Activated CD8-positive, alpha-beta T cell treated with anti-CD3 and anti-CD28 coated beads for 36 hours (primary cell): ENCODE results near the gene DGCR2. TPM values are rescaled to one million over a fixed set of nuclear protein-coding genes. Genes with fewer than 3 reads are reported as not detected.
A peak's percentile ranks its signal among the peaks of the same experiment; 100 is the strongest.

Experiments used
- ATAC-seq: fragments of 200-7000 bp; cut with Tn5 transposase; one replicate; pipeline ENCODE4 v1.10.0; 2021; ENCODE audit warnings: mild to moderate bottlenecking, moderate library complexity
- CTCF ChIA-PET: fragments of 350-600 bp; sonication (Branson Sonifier 250); formaldehyde crosslinking; loops from one replicate; lab custom pipeline; 2021; ENCODE audit warnings: antibody characterized with exemption; lab: Charles Lee
- POLR2A ChIA-PET: fragments of 350-600 bp; sonication (Branson Sonifier 250); formaldehyde crosslinking; loops from one replicate; lab custom pipeline; 2021; ENCODE audit warnings: antibody characterized with exemption; lab: Charles Lee
- DNase-seq: peaks from one replicate; pipeline ENCODE4 v3.0.0-alpha.2; 2020
- H3K27ac Mint-ChIP-seq: one replicate; pipeline ENCODE4 v1.8.0; 2021; ENCODE audit warnings: mild to moderate bottlenecking, mixed read lengths
- H3K27me3 Mint-ChIP-seq: one replicate; pipeline ENCODE4 v1.8.0; 2021; ENCODE audit warnings: mixed read lengths
- H3K36me3 Mint-ChIP-seq: one replicate; pipeline ENCODE4 v1.8.0; 2021; ENCODE audit warnings: low read depth, mixed read lengths
- H3K4me1 Mint-ChIP-seq: one replicate; pipeline ENCODE4 v1.8.0; 2021; ENCODE audit warnings: low read depth, mixed read lengths
- H3K4me3 Mint-ChIP-seq: one replicate; pipeline ENCODE4 v1.8.0; 2021; ENCODE audit warnings: mild to moderate bottlenecking, moderate library complexity, mixed read lengths
- H3K9me3 Mint-ChIP-seq: one replicate; pipeline ENCODE4 v1.8.0; 2021; ENCODE audit warnings: mixed read lengths
- CTCF ChIP-seq: fragments of 200-600 bp; IDR thresholded peaks from one replicate; pipeline ENCODE4 v1.8.0; 2022; ENCODE audit warnings: antibody characterized with exemption, mild to moderate bottlenecking
- intact Hi-C: fragments of 100-400 bp; cut with micrococcal nuclease; formaldehyde crosslinking; loops from one replicate; pipeline ENCODE4 v1.10.0; 2022
- total RNA-seq, 2 experiments: library from RNA; stranded (reverse); gene quantifications; one replicate each; pipeline ENCODE4 v1.2.3, GENCODE V29; 2021

The DGCR2 gene
- total RNA-seq, 2 experiments from 2014 or later = 18.0 to 20.0 TPM

GRCh38 chr22:19143967-19144400 lies 21.8 kb upstream of the DGCR2 start:
- H3K9me3 Mint-ChIP-seq = no peaks in the 10 kb centered on the region
- H3K27ac Mint-ChIP-seq = peak overlapping the region; percentile 97
- intact Hi-C loops = no loop called here
- peaks cover 17% of the 10 kb centered on the region for H3K4me1 Mint-ChIP-seq
- ChIA-PET POLR2A (interaction anchor here (0.6 to 1.9 kb wide), 12 partner anchors 10 to 288 kb away, joined by 3 to 5 read pairs (median 4); partner anchors contain the start of genes HIRA and MRPL40), CTCF (interaction anchor here (0.7 to 2.2 kb wide), 26 partner anchors 8 to 766 kb away, joined by 3 to 11 read pairs (median 4); partner anchors contain the start of genes DGCR2 and SLC25A1)
- H3K27me3 Mint-ChIP-seq = peaks cover 2% of the 10 kb centered on the region
- no peak for TF ChIP-seq CTCF
- DNase-seq (peak; percentile 72), ATAC-seq (peak; percentile 45)
- peaks cover 20% of the 10 kb centered on the region for H3K36me3 Mint-ChIP-seq
- peak overlapping the region; percentile 92 for H3K4me3 Mint-ChIP-seq

GRCh38 chr22:19143212-19143611 lies 21.0 kb upstream of the DGCR2 start:
- intact Hi-C loops = no loop called here
- CTCF ChIA-PET = interaction anchor here (0.7 to 1.8 kb wide), 6 partner anchors 11 to 99 kb away, joined by 3 to 8 read pairs (median 4); no protein-coding TSS in a partner anchor
- no peak for TF ChIP-seq CTCF
- H3K36me3 Mint-ChIP-seq = peaks cover 20% of the 10 kb centered on the region
- H3K27me3 Mint-ChIP-seq = peaks cover under 1% of the 10 kb centered on the region
- DNase-seq = no peak
- ATAC-seq = no peak
- POLR2A ChIA-PET = interaction anchor here (0.9 to 1.9 kb wide), 3 partner anchors 10 to 39 kb away, joined by 3 to 4 read pairs (median 3); no protein-coding TSS in a partner anchor
- no peaks in the 10 kb centered on the region for H3K9me3 Mint-ChIP-seq
- peak overlapping the region; percentile 92 for H3K4me3 Mint-ChIP-seq
- H3K27ac Mint-ChIP-seq = no peak overlapping the region
- H3K4me1 Mint-ChIP-seq = peaks cover 17% of the 10 kb centered on the region

- DNase-seq = no peak
- ATAC-seq = no peak
- no peaks in the 10 kb centered on the region for H3K27me3 Mint-ChIP-seq
- POLR2A ChIA-PET = interaction anchor here (0.8 to 1.0 kb wide), 2 partner anchors 27 to 32 kb away, joined by 3 read pairs; no protein-coding TSS in a partner anchor
- peak overlapping the region; percentile 33 for H3K4me3 Mint-ChIP-seq
- intact Hi-C loops = no loop called here
- TF ChIP-seq CTCF = no peak
- H3K9me3 Mint-ChIP-seq = no peaks in the 10 kb centered on the region
- H3K4me1 Mint-ChIP-seq = peaks cover 17% of the 10 kb centered on the region
- no peak overlapping the region for H3K27ac Mint-ChIP-seq
- CTCF ChIA-PET = no interaction called here
- peaks cover 23% of the 10 kb centered on the region for H3K36me3 Mint-ChIP-seq
These were observed 20.2 kb upstream of the DGCR2 start for GRCh38 chr22:19142394-19142793.

GRCh38 chr22:19139974-19140373 lies 17.8 kb upstream of the DGCR2 start:
- H3K27me3 Mint-ChIP-seq = no peaks in the 10 kb centered on the region
- DNase-seq (no peak), ATAC-seq (no peak)
- POLR2A ChIA-PET = no interaction called here
- CTCF ChIA-PET = no interaction called here
- H3K4me3 Mint-ChIP-seq = no peak overlapping the region
- H3K9me3 Mint-ChIP-seq = no peaks in the 10 kb centered on the region
- peaks cover 37% of the 10 kb centered on the region for H3K36me3 Mint-ChIP-seq
- TF ChIP-seq CTCF = no peak
- intact Hi-C loops = no loop called here
- H3K4me1 Mint-ChIP-seq = peaks cover 17% of the 10 kb centered on the region
- H3K27ac Mint-ChIP-seq = no peak overlapping the region

- no peak for TF ChIP-seq CTCF
- intact Hi-C loops = no loop called here
- H3K27ac Mint-ChIP-seq = no peak overlapping the region
- DNase-seq = no peak
- peaks cover 12% of the 10 kb centered on the region for H3K4me1 Mint-ChIP-seq
- CTCF ChIA-PET = interaction anchor here (0.5 kb wide), 1 partner anchor 18 kb away, joined by 3 read pairs; no protein-coding TSS in a partner anchor
- ATAC-seq = no peak
- H3K27me3 Mint-ChIP-seq = no peaks in the 10 kb centered on the region
- no peaks in the 10 kb centered on the region for H3K9me3 Mint-ChIP-seq
- POLR2A ChIA-PET = interaction anchor here (1.0 to 1.3 kb wide), 2 partner anchors 17 kb away, joined by 3 to 6 read pairs; partner anchors contain the start of gene DGCR2
- peaks cover 33% of the 10 kb centered on the region for H3K36me3 Mint-ChIP-seq
- H3K4me3 Mint-ChIP-seq = no peak overlapping the region
These were observed 16.8 kb upstream of the DGCR2 start for GRCh38 chr22:19139001-19139356.
